BLaER1 (cell line): ENCODE measurements around the gene KRTAP13-4.

Source experiments
- H3K27ac ChIP-seq: shearing (Covaris generic); formaldehyde crosslinking; 2 replicates; pipeline ENCODE4 v1.8.1; 2022
- H3K27me3 ChIP-seq: shearing (Covaris generic); formaldehyde crosslinking; 2 replicates; pipeline ENCODE4 v1.8.1; 2022
- H3K36me3 ChIP-seq: shearing (Covaris generic); formaldehyde crosslinking; 2 replicates; pipeline ENCODE4 v1.8.1; 2022
- H3K4me1 ChIP-seq: shearing (Covaris generic); formaldehyde crosslinking; 2 replicates; pipeline ENCODE4 v1.8.1; 2022
- H3K4me2 ChIP-seq: shearing (Covaris generic); formaldehyde crosslinking; 2 replicates; pipeline ENCODE4 v1.8.1; 2022
- H3K4me3 ChIP-seq: shearing (Covaris generic); formaldehyde crosslinking; 2 replicates; pipeline ENCODE4 v1.8.1; 2022
- H3K9ac ChIP-seq: shearing (Covaris generic); formaldehyde crosslinking; 2 replicates; pipeline ENCODE4 v1.8.1; 2022
- H3K9me3 ChIP-seq: shearing (Covaris generic); formaldehyde crosslinking; 2 replicates; pipeline ENCODE4 v1.8.1; 2022
- H4K20me1 ChIP-seq: shearing (Covaris generic); formaldehyde crosslinking; 2 replicates; pipeline ENCODE4 v1.8.1; 2022
- Cebpa-rat ChIP-seq: shearing (Covaris generic); IDR thresholded peaks from 2 replicates; pipeline ENCODE4 v1.8.1; 2022

KRTAP13-4 gene

DNA sequence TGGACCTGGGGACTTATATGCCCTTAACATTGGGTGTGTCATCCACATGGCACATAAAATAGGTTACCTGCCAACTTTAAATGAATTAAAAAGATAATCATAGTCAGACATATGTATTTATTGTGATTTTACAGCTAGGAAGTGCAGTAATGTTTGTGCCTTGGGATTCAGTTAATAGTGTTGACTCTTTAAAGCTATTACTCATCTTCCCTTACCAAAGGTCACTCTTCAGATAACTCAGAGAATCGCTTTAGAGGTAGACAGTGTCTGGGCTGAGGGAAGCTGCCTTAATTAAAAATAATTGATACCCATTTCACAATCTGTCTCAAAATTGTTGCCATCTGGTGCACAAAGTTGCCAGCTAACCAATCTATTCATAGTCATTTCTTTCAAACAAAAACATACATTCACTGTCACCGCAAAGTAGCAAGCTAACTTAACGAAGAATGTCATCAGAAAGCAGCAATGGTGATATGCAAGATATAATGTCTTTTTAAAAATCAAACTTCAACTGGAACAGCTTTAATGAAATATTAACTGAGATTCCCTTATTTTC lies 7.1 kb downstream of the KRTAP13-4 start:
- H3K4me3 ChIP-seq: no peak overlapping the region
- H3K36me3 ChIP-seq: no peaks in the 10 kb centered on the region
- H3K9me3 ChIP-seq: no peaks in the 10 kb centered on the region
- H3K4me2 ChIP-seq: no peak overlapping the region
- no peaks in the 10 kb centered on the region for H3K4me1 ChIP-seq
- no peak overlapping the region for H3K9ac ChIP-seq
- TF ChIP-seq Cebpa-rat: no peak
- H4K20me1 ChIP-seq: no peaks in the 10 kb centered on the region
- no peak overlapping the region for H3K27ac ChIP-seq
- no peaks in the 10 kb centered on the region for H3K27me3 ChIP-seq

DNA sequence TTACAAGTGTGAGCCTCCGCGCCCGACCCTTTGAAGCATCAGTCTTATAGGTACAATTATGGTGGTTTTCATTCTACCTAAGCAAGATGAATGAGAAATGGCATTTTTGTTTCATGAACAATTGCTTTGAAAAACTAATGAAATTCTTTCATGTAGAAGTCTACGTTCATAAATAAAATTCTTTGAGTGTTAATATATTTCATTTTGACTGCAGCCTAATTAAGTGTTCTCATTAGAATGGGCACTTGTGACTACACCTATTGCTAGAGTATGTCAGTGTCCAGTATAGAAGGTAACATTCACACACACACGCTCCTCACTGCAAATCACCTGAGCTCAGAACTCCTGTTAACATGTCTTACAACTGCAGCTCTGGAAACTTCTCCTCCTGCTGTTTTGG lies 10.0 kb downstream of the KRTAP13-4 start, which contains the start of gene KRTAP15-1:
Gene KRTAP15-1 (plus strand): TSS at position 301 of the 400 bp plus-strand sequence. CDS start 53 bp downstream, at position 354.
- Histone ChIP-seq H3K4me3 (no peak within 1 kb of the TSS), H3K9ac (no peak within 1 kb of the TSS), H3K27ac (no peak within 1 kb of the TSS), H3K9me3 (no peaks in the 10 kb centered on the region), H3K27me3 (no peaks in the 10 kb centered on the region), H3K4me2 (no peak within 1 kb of the TSS), H3K36me3 (no peaks in the 10 kb centered on the region), H4K20me1 (no peaks in the 10 kb centered on the region), H3K4me1 (no peaks in the 10 kb centered on the region)
- TF ChIP-seq Cebpa-rat: no peak

DNA sequence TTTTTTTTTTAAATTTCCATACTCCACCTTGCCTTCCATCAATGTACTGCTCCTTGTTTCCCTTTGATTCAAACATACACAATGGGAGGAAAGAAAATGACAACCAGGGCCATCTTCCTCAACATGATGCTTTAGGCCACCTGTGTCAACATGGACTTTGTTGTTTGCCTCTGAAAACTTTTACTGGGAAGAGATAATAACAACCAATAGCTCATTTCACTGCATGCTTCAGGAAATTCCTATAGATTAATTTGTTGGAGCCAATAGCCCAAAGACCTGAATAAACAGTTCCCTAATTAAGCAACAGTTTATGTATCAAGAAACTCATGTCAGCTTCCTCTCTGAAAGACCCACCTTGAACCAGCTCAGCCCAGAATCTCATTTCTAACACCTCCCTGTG lies 13.2 kb downstream of the KRTAP13-4 start:
- Histone ChIP-seq H3K4me1 (peaks cover 8% of the 10 kb centered on the region), H3K27me3 (no peaks in the 10 kb centered on the region), H3K4me3 (no peak overlapping the region), H3K9ac (no peak overlapping the region), H3K9me3 (no peaks in the 10 kb centered on the region), H3K27ac (no peak overlapping the region), H3K4me2 (no peak overlapping the region), H3K36me3 (no peaks in the 10 kb centered on the region), H4K20me1 (no peaks in the 10 kb centered on the region)
- TF ChIP-seq Cebpa-rat: no peak

DNA sequence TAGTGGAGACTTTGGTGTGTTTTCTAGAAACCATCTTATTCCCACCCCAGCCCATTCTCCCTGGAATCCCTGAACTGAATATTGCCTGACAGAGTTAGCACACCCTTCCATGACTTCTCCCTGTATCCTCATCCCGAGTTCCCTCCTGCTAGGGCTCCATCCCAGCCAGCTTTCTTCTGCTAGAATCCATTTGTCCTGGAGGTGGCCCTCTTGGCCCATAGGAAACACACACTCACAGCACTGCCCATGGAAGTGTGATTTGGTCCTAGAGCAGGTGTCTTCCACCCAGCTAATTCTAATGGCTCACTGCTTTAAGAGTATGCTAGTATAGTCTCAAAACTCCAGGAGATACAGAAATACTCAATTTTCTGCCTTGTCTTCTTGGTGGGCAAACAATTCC lies 14.2 kb downstream of the KRTAP13-4 start:
- Histone ChIP-seq H3K27ac (no peak overlapping the region), H3K27me3 (no peaks in the 10 kb centered on the region), H3K9ac (no peak overlapping the region), H3K4me3 (no peak overlapping the region), H4K20me1 (no peaks in the 10 kb centered on the region), H3K9me3 (no peaks in the 10 kb centered on the region), H3K4me1 (peaks cover 8% of the 10 kb centered on the region), H3K4me2 (no peak overlapping the region), H3K36me3 (no peaks in the 10 kb centered on the region)
- TF ChIP-seq Cebpa-rat: no peak

DNA sequence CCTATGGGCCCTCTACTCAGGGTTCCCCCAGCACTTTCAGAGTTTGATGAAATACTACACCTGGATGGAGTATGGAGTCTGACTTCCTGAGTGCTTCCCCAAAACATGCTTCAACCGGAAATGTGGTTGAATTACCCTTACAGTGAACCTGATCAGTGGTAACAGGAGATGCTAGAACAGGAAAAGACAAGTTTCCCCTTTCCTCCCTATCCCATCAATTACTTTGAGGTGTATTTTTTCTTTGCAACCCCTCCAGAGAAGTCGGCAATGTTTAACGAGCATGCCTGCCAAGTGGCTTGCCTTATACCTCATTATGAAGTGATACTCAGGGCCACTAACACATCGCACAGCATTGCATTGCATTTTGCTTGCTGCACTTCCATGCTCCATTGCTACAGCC lies 17.0 kb downstream of the KRTAP13-4 start:
- no peak for TF ChIP-seq Cebpa-rat
- no peak overlapping the region for H3K27ac ChIP-seq
- peaks cover 8% of the 10 kb centered on the region for H3K4me1 ChIP-seq
- H3K9ac ChIP-seq: no peak overlapping the region
- no peak overlapping the region for H3K4me3 ChIP-seq
- H3K9me3 ChIP-seq: no peaks in the 10 kb centered on the region
- no peaks in the 10 kb centered on the region for H4K20me1 ChIP-seq
- no peaks in the 10 kb centered on the region for H3K36me3 ChIP-seq
- no peaks in the 10 kb centered on the region for H3K27me3 ChIP-seq
- peak overlapping the region; percentile 33 for H3K4me2 ChIP-seq

DNA sequence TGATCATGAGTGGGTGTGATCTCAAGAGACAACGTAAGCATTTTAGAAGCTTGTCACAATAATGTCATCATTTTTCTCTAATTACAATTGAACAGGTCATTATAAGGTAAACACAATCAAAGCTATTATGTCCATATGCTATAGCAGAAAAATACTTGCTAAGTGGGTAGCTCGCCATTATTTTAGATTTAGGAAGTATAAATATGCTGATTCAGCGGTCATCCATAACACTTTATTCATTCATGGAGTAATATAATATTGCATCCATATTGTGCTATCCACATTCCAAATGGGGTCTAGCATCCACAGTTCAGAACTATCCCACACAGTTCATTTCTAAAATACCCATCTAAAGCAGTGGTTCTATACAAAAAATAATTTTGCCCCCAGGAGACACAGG lies 18.5 kb downstream of the KRTAP13-4 start:
- H3K4me3 ChIP-seq: no peak overlapping the region
- H4K20me1 ChIP-seq: no peaks in the 10 kb centered on the region
- H3K4me2 ChIP-seq: no peak overlapping the region
- no peak for TF ChIP-seq Cebpa-rat
- H3K27me3 ChIP-seq: no peaks in the 10 kb centered on the region
- H3K9ac ChIP-seq: no peak overlapping the region
- H3K36me3 ChIP-seq: no peaks in the 10 kb centered on the region
- H3K27ac ChIP-seq: no peak overlapping the region
- peaks cover 8% of the 10 kb centered on the region for H3K4me1 ChIP-seq
- no peaks in the 10 kb centered on the region for H3K9me3 ChIP-seq

DNA sequence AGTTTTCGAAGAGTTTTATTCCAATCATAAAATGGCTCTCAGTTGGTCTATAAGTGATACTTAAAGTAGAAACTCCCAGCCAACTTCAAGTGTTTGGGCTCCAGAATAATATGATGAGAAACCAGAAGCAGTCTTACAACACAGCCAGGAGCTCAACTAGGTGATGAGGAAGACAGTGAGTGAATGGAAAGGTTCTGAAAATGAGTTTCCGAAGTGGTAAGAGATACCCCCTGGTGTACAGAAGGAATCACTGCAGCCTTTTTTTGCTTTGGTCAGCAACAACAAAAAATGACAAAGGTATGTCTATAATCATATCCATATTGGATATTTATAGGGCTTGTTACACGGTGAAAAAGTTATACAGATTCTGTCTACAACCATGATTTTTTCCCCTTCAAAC lies 33.7 kb downstream of the KRTAP13-4 start:
- H3K27ac ChIP-seq: no peak overlapping the region
- no peak overlapping the region for H3K4me2 ChIP-seq
- TF ChIP-seq Cebpa-rat: no peak
- no peaks in the 10 kb centered on the region for H4K20me1 ChIP-seq
- H3K9me3 ChIP-seq: no peaks in the 10 kb centered on the region
- H3K9ac ChIP-seq: no peak overlapping the region
- H3K4me3 ChIP-seq: no peak overlapping the region
- H3K36me3 ChIP-seq: no peaks in the 10 kb centered on the region
- no peaks in the 10 kb centered on the region for H3K27me3 ChIP-seq
- H3K4me1 ChIP-seq: no peaks in the 10 kb centered on the region

DNA sequence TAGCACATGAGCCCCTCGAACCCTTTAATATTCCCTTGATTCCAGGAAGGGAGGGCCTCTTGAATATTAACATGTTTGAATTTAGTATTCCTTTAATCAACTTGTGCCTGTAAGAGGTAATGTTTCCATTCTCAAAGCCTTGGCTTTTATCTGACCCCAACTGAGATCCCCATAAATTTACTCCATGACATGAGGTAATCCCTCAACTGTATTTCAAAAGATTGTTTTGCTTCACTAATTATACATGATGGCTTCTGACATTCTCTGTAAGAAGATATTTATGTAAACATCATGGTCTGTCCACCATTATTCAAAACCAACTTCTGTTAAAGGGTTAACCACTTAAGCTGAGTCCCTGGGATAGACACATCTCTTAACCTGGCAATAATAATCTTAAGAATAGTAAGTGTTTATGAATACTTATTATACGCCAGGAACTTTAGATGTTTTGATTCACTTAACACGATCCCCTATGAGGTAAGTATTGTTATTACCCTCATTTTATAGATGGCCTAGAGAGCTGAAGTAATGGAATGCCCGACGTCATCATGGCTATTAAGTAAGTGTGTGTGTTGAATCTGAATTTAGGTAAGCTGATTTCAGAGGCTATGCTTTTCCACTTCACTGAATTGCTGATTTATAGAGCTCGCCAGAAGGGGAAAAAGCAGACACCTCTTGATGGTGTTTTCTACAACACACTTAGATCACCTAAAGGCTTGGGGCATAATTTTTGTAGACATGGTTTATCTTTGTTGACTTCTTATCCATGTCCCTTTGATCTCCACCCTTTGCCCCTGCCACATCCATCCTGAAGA lies 39.1 kb downstream of the KRTAP13-4 start:
- no peaks in the 10 kb centered on the region for H4K20me1 ChIP-seq
- no peaks in the 10 kb centered on the region for H3K27me3 ChIP-seq
- no peak overlapping the region for H3K4me3 ChIP-seq
- H3K4me2 ChIP-seq: no peak overlapping the region
- no peaks in the 10 kb centered on the region for H3K9me3 ChIP-seq
- H3K27ac ChIP-seq: no peak overlapping the region
- no peaks in the 10 kb centered on the region for H3K36me3 ChIP-seq
- H3K4me1 ChIP-seq: no peaks in the 10 kb centered on the region
- TF ChIP-seq Cebpa-rat: no peak
- H3K9ac ChIP-seq: no peak overlapping the region

DNA sequence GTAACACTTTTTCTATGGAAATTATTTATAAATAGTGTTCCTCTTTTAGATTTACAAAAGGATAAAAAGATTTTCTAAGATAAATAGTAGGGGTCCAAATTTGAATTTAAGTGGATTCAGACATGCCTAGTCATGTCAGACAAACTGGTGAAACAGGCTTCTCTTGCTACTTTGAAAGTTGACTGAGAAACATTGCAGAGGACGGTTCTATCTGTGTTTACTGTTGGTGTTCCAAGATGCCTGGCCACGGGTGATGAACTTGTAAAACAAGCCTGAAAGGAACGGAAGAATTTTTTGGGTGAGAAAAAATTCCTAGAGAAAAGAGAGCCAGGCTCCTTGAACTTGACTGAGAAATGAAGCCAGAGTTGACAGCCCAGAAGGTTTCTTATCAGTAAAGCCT lies 48.0 kb downstream of the KRTAP13-4 start:
- no peaks in the 10 kb centered on the region for H4K20me1 ChIP-seq

DNA sequence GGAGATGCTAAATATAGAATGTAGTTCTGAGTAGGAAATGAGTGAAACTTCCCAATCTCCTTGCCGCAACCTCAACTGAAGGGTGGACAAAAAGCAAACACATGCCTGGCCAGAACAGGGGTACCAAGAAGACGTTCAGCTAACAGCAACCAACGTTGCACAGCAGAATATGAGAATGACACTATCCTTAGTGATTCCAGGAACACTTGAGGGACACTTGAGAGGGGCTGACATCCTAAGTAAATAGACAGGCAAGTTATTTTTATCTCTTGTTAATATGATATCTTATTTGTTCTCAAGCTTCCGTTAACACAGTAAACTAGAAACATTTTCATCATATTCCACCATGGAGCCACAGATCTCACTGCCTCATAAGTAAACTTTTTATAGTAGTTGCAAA lies 49.2 kb downstream of the KRTAP13-4 start:
- Histone ChIP-seq H3K4me2 (no peak overlapping the region), H3K36me3 (no peaks in the 10 kb centered on the region), H3K4me1 (no peaks in the 10 kb centered on the region), H3K27me3 (no peaks in the 10 kb centered on the region), H3K27ac (no peak overlapping the region), H3K9ac (no peak overlapping the region), H3K9me3 (no peaks in the 10 kb centered on the region), H3K4me3 (no peak overlapping the region), H4K20me1 (no peaks in the 10 kb centered on the region)
- TF ChIP-seq Cebpa-rat: no peak

More for the DNA sequence above, 48.0 kb downstream of the KRTAP13-4 start:
- Histone ChIP-seq H3K27ac (no peak overlapping the region), H3K9ac (no peak overlapping the region), H3K4me1 (no peaks in the 10 kb centered on the region), H3K4me3 (no peak overlapping the region), H3K27me3 (no peaks in the 10 kb centered on the region), H3K4me2 (no peak overlapping the region), H3K9me3 (no peaks in the 10 kb centered on the region), H3K36me3 (no peaks in the 10 kb centered on the region)
- no peak for TF ChIP-seq Cebpa-rat
